GM18873 (cell line): Measurements from ENCODE around the gene POM121C.
"Not testable (repeated sequence)": the region's sequence is repeated elsewhere in the genome, so short reads cannot be mapped to it uniquely, and the experiment has no call there.

Experiments used
- ATAC-seq: cut with Tn5 transposase; IDR thresholded peaks from one replicate; pipeline ENCODE4 v1.9.1; 2021; ENCODE audit warnings: mild to moderate bottlenecking, moderate library complexity, moderate number of reproducible peaks; ENCODE audit not compliant: unreplicated experiment, low FRiP score

POM121C gene

DNA sequence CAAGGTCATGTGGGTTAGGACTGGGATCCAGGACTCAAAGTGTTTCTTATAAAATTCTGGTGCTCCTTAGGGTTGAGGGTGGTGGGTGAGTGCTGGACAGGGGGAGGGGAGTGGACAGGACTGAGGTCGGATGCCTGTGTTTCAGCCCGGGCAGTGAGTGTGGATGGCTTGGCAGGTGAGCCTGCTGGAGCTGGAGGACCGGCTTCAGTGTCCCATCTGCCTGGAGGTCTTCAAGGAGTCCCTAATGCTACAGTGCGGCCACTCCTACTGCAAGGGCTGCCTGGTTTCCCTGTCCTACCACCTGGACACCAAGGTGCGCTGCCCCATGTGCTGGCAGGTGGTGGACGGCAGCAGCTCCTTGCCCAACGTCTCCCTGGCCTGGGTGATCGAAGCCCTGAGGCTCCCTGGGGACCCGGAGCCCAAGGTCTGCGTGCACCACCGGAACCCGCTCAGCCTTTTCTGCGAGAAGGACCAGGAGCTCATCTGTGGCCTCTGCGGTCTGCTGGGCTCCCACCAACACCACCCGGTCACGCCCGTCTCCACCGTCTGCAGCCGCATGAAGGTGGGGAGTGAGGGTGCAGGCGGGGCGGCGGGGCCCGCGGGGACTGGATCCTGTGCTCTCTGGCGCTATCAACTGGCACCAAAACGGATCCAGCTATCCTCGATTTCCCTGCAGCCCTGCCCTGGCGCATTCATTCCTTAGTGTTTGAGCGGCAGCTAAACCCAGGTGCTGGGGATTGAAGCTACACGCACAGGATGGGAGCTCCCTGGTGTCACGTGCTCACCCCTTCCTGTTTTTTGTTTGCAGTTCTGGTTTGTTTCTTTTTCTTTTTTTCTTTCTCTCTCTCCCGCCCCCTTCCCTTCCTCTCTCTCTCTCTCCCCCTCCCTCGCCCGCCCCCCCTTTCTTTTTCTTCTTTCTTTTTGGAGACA, 87.1 kb downstream of the POM121C start:
- ATAC-seq, result peak; percentile 47

- not testable (repeated sequence) for ATAC-seq
Measured at GRCh38 chr7:75397865-75398264, 88.2 kb downstream of the POM121C start.

- ATAC-seq, result not testable (repeated sequence)
Measured at GRCh38 chr7:75395329-75395728, 90.8 kb downstream of the POM121C start, which contains the start of gene TRIM73. TSS of gene TRIM73 (plus strand) at chr7:75395629. CDS start at chr7:75398934, 3,305 bp downstream.

DNA sequence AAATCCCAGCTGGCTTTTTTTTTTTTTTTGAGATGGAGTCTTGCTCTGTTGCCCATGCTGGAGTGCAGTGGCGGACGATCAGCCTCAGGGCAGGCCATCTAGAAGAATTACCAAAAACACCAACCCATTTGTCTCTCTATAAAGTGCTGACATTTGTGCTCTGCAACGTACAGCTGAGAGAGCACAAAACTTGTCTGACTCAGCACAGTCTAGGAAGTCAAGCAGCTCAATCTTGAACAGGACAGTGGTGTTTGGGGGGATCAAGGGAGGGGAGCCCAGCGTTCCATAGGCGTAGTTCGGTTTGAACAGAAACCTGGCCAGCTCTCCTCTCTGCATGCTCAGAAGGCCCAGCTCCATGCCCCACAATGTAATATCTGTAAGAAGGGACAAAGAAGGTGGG, 92.9 kb downstream of the POM121C start:
- ATAC-seq, result not testable (repeated sequence)

DNA sequence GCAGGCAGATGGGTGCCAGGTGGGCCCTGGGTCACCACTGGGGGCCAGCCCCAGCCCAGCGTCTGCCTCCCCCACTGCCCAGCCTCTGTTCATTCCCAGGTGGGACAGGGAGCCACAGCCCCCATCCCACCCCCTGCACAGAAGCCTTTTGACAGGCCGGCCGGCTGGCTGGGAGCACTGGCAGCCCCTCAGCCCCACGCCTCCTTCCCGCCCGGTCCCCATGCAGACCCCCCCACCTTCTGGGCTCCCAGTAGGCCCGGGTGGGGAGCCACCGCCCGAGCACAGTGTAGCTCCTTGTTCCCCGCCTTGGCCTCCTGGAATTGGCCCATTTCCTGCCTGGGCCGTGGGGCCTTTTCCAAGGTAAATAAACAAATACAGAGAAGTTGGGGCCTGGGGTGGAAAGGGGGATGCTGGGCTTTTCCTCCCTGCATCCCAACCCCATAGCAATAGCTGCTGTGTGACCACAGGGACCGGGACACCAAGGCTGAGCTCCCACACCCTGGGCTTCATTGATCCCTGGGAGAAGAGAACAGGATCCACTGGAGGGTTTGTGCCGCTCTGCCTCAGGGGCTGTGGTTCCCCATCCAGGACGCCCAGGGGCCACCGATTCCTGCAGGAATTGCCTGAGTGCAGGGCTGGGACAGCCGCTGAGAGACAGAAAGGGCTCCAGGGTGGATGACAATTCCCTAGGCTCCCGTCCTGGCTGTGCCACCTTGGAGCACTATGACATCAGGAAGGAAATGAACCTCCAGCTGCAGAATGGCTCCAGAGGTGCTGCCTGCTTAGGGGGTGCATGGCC, 111.4 kb downstream of the POM121C start:
- ATAC-seq, result not testable (repeated sequence)

DNA sequence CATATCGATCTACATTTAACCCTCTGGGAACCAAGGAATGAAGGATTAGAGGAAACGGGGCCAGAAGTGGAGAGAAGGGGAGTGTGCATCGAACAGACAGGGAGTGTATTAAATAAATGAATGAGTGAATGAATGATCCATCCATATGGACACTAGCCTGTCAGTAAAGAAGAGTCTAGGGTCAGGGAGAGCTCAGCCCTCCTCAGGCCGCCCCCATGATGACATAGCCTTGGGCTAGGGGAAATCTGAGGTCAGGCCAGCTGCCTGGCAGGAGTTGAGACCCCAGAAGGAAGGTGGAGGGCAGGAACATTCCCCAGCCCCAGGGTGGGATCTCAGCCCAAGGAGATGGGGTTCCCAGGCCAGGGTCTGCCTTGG, 112.0 kb downstream of the POM121C start:
- not testable (repeated sequence) for ATAC-seq

GRCh38 chr7:75367313-75367712, 118.8 kb downstream of the POM121C start:
- ATAC-seq, result not testable (repeated sequence)
